K562 (cell line): ENCODE measurements around the gene SHISA7. TPM values are rescaled to one million over a fixed set of nuclear protein-coding genes. Genes with fewer than 3 reads are reported as not detected.

Source experiments
- ATAC-seq: fragments of 200-7000 bp; cut with Tn5 transposase; 3 replicates; pipeline ENCODE4 v1.9.1; 2020; ENCODE audit warnings: moderate library complexity
- BruUV-seq: library from RNA; stranded (reverse); fragments of 400-500 nt; replicated peaks from 2 replicates; lab custom pipeline; 2021; lab: Mats Ljungman, UMichigan
- CTCF ChIA-PET: fragments of 300-600 bp; formaldehyde crosslinking; extraction: SDS; loops from one replicate; lab custom pipeline; 2021; ENCODE audit warnings: low intra/inter-chr PET ratio; lab: Yijun Ruan, JAX
- POLR2A ChIA-PET: fragments of 300-600, 350-650 bp; sonication (Branson Sonifier 250); formaldehyde crosslinking; extraction: SDS; loops from one replicate; lab custom pipeline; 2021; ENCODE audit warnings: antibody characterized with exemption, inconsistent platforms; lab: Yijun Ruan, JAX
- DNase-seq, 4 experiments: peaks; one replicate each; pipeline versions ENCODE4 v3.0.0 to v3.0.0-alpha.2; 2011 to 2018; ENCODE audit warnings: low spot score in 3 of 4, mixed read lengths in 3 of 4; ENCODE audit errors: extremely low read depth in 1 of 4
- FAIRE-seq: peaks from 2 replicates; lab custom pipeline; 2011; peaks lifted over from hg19 to GRCh38; lab: Jason Lieb, UNC
- H2AFZ ChIP-seq: 2 replicates; pipeline ENCODE4 v1.6.0; 2011; ENCODE audit warnings: low read depth, low read length, control low read depth, inconsistent platforms
- H3K27ac ChIP-seq: fragments of 200-600 bp; 3 replicates; pipeline ENCODE4 v1.8.0; 2011; ENCODE audit warnings: low read depth, mild to moderate bottlenecking, control low read depth, inconsistent platforms, low read length, moderate library complexity, mixed read lengths; ENCODE audit errors: extremely low read depth
- H3K27me3 ChIP-seq, 2 experiments: fragments of 300-600 bp in 1 of 2; 2 replicates in 1 of 2; 3 replicates in 1 of 2; pipeline versions ENCODE4 v1.6.0 to v1.8.0; 2011; ENCODE audit warnings: inconsistent platforms in 2 of 2, low read length in 2 of 2, mild to moderate bottlenecking in 1 of 2, mixed read lengths in 1 of 2, moderate library complexity in 1 of 2; ENCODE audit not compliant: control insufficient read depth in 2 of 2, insufficient read depth in 2 of 2
- H3K36me3 ChIP-seq: fragments of 300-600 bp; 3 replicates; pipeline ENCODE4 v1.8.0; 2011; ENCODE audit warnings: mild to moderate bottlenecking, low read length, inconsistent platforms; ENCODE audit not compliant: control insufficient read depth, insufficient read depth
- H3K4me1 ChIP-seq, 2 experiments: fragments of 200-600 bp in 1 of 2; replicated peaks in 1 of 2; 2 replicates in 1 of 2; 3 replicates in 1 of 2; pipeline versions ENCODE4 v1.5.1 to v1.8.0; 2011; ENCODE audit warnings: inconsistent platforms in 2 of 2, low read length in 2 of 2, mild to moderate bottlenecking in 1 of 2, mixed read lengths in 1 of 2, moderate library complexity in 1 of 2; ENCODE audit not compliant: control insufficient read depth in 2 of 2, insufficient read depth in 2 of 2
- H3K4me2 ChIP-seq: 2 replicates; pipeline ENCODE4 v1.6.1; 2011; ENCODE audit warnings: low read length, control low read depth, inconsistent platforms, mixed read lengths; ENCODE audit not compliant: insufficient read depth
- H3K4me3 ChIP-seq: fragments of 200-600 bp; sonication (generic), shearing (Covaris generic); 2 replicates; pipeline ENCODE4 v1.5.1; 2016; ENCODE audit warnings: control low read depth, inconsistent platforms
- H3K79me2 ChIP-seq: fragments of 200-600 bp; 3 replicates; pipeline ENCODE4 v1.8.0; 2011; ENCODE audit warnings: low read length, inconsistent platforms; ENCODE audit not compliant: control insufficient read depth, insufficient read depth
- H3K9ac ChIP-seq, 2 experiments: 2 replicates each; pipeline versions ENCODE4 v1.6.0 to v1.6.1; 2011; ENCODE audit warnings: low read depth in 2 of 2, low read length in 2 of 2, control low read depth in 1 of 2, inconsistent platforms in 1 of 2, mild to moderate bottlenecking in 1 of 2, mixed read lengths in 1 of 2; ENCODE audit not compliant: insufficient read depth in 1 of 2
- H3K9me1 ChIP-seq: one replicate; pipeline ENCODE4 v1.6.0; 2011; ENCODE audit warnings: inconsistent platforms, mild to moderate bottlenecking, low read length, moderate library complexity; ENCODE audit not compliant: control insufficient read depth, insufficient read depth
- H3K9me3 ChIP-seq: replicated peaks from 2 replicates; pipeline ENCODE4 v1.5.1; 2011; ENCODE audit warnings: low read depth, low read length, inconsistent platforms; ENCODE audit not compliant: control insufficient read depth, insufficient read depth
- H4K20me1 ChIP-seq: replicated peaks from 2 replicates; pipeline ENCODE4 v1.6.1; 2011; ENCODE audit warnings: low read length, inconsistent platforms, mixed read lengths; ENCODE audit not compliant: control insufficient read depth, insufficient read depth
- ADNP ChIP-seq: fragments of 200-800 bp; sonication (Bioruptor generic); IDR thresholded peaks from 2 replicates; pipeline ENCODE4 v1.6.1; 2016; ENCODE audit warnings: missing genetic modification characterization, missing compliant biosample characterization
- BCOR ChIP-seq: fragments of 450-650 bp; IDR thresholded peaks from 2 replicates; pipeline ENCODE4 v1.6.1; 2016
- FOXJ3 ChIP-seq: sonication (generic); formaldehyde crosslinking; IDR thresholded peaks from 2 replicates; pipeline ENCODE4 v1.4.0; 2020; ENCODE audit warnings: mild to moderate bottlenecking, missing genetic modification reagents
- FUS ChIP-seq: fragments of 200-400 bp; formaldehyde crosslinking; optimal IDR thresholded peaks from 2 replicates; pipeline ENCODE3; 2017; ENCODE audit warnings: low read depth, low read length
- HDAC1 ChIP-seq, 2 experiments: fragments of 450-650 bp; IDR thresholded peaks; 2 replicates each; pipeline ENCODE4 v1.6.1; 2016 to 2017; ENCODE audit warnings: inconsistent platforms in 1 of 2, mild to moderate bottlenecking in 1 of 2, moderate library complexity in 1 of 2
- HDAC2 ChIP-seq: fragments of 450-650 bp; IDR thresholded peaks from 2 replicates; pipeline ENCODE4 v1.6.1; 2016; ENCODE audit warnings: mild to moderate bottlenecking
- RFX1 ChIP-seq: fragments of 450-650 bp; IDR thresholded peaks from 2 replicates; pipeline ENCODE4 v1.6.1; 2016; ENCODE audit warnings: mild to moderate bottlenecking, moderate library complexity
- SIN3A ChIP-seq, 2 experiments: fragments of 150-350 bp in 1 of 2; IDR thresholded peaks; 2 replicates each; pipeline ENCODE4 v1.6.1; 2011 to 2016; ENCODE audit warnings: borderline replicate concordance in 2 of 2, low read depth in 2 of 2, low read length in 2 of 2, mild to moderate bottlenecking in 2 of 2, moderate library complexity in 2 of 2; ENCODE audit not compliant: control insufficient read depth in 1 of 2
- SMARCA5 ChIP-seq: fragments of 450-650 bp; IDR thresholded peaks from 2 replicates; pipeline ENCODE4 v1.6.1; 2016
- ZNF263 ChIP-seq: sonication (generic); formaldehyde crosslinking; IDR thresholded peaks from 2 replicates; pipeline ENCODE4 v1.8.0; 2022; ENCODE audit warnings: mild to moderate bottlenecking, missing genetic modification reagents, borderline replicate concordance
- ZNF444 ChIP-seq: fragments of 250-450 bp; sonication (Bioruptor Pico); IDR thresholded peaks from 2 replicates; pipeline ENCODE4 v1.4.0; 2020; ENCODE audit warnings: mild to moderate bottlenecking, moderate library complexity
- WGBS: fragments of 100-300 bp; shearing (Covaris generic); methylation state at CpG from one replicate; pipeline ENCODE4 v1.1.6; 2016; ENCODE audit warnings: low coverage, mixed read lengths; ENCODE audit not compliant: insufficient coverage; ENCODE audit errors: missing lambda C conversion rate; 5-methylcytosine and 5-hydroxymethylcytosine counted together
- in situ Hi-C: fragments of 300-500 bp; cut with MboI; formaldehyde crosslinking; loops from 4 replicates; pipeline ENCODE4 v1.15.0; 2018; ENCODE audit warnings: inconsistent platforms, mixed read lengths
- intact Hi-C: fragments of 100-400 bp; cut with micrococcal nuclease; formaldehyde crosslinking; loops from 2 replicates; pipeline ENCODE4 v1.14.2; 2022
- polyA plus RNA-seq, 8 experiments: library from polyadenylated mRNA; depleted of rRNA in 4 of 8; stranded (reverse) in 5 of 8; unstranded in 3 of 8; fragments of >200 nt; fragmentation: Nextera tagmentation in 2 of 8; fragmentation: Illumina TruSeq in 1 of 8; extraction: Ambion mirVana in 2 of 8; extraction: Trizol in 1 of 8; gene quantifications; 2 replicates each; pipeline versions ENCODE4 v1.2.1 to v1.2.3, GENCODE V29; 2011 to 2014; ENCODE audit warnings: inconsistent platforms in 1 of 8, missing spikeins in 1 of 8
- total RNA-seq, 7 experiments: library from RNA; depleted of rRNA in 6 of 7; stranded (reverse); fragments of >200 nt in 6 of 7; fragmentation: Illumina TruSeq in 2 of 7; extraction: Trizol in 2 of 7; gene quantifications; 2 replicates each; pipeline versions ENCODE4 v1.2.1 to v1.2.3, GENCODE V29; 2011 to 2021; ENCODE audit warnings: low replicate concordance in 1 of 7
- TF ChIP-seq, protein P1 (sequence below), 2 experiments: IDR thresholded peaks; 2 replicates each; pipeline ENCODE4 v1.6.1; 2011; ENCODE audit warnings: borderline replicate concordance in 1 of 2, control low read depth in 1 of 2, low read depth in 1 of 2, low read length in 1 of 2, mild to moderate bottlenecking in 1 of 2, mixed read lengths in 1 of 2, moderate library complexity in 1 of 2; ENCODE audit not compliant: insufficient read depth in 1 of 2, insufficient read length in 1 of 2, poor library complexity in 1 of 2, severe bottlenecking in 1 of 2; ENCODE audit errors: extremely low read depth in 1 of 2
- TF ChIP-seq, protein P2 (sequence below): fragments of 250-450 bp; sonication (Bioruptor Pico); IDR thresholded peaks from 2 replicates; pipeline ENCODE4 v1.5.0; 2021; ENCODE audit warnings: mild to moderate bottlenecking, borderline replicate concordance
- TF ChIP-seq, protein P3 (sequence below): fragments of 200-800 bp; sonication (Bioruptor generic); IDR thresholded peaks from 2 replicates; pipeline ENCODE4 v1.6.1; 2017; ENCODE audit warnings: missing genetic modification characterization, missing compliant biosample characterization
- TF ChIP-seq, protein P4 (sequence below): sonication (generic); formaldehyde crosslinking; IDR thresholded peaks from 2 replicates; pipeline ENCODE4 v1.8.0; 2022; ENCODE audit warnings: mild to moderate bottlenecking, missing genetic modification reagents

SHISA7 gene
- total and polyA plus RNA-seq, 9 of the 15 experiments (the other 6 are each of a cell fraction or from before 2014, with no cell fraction given): 0.01 to 0.40 (median 0.07) TPM

DNA sequence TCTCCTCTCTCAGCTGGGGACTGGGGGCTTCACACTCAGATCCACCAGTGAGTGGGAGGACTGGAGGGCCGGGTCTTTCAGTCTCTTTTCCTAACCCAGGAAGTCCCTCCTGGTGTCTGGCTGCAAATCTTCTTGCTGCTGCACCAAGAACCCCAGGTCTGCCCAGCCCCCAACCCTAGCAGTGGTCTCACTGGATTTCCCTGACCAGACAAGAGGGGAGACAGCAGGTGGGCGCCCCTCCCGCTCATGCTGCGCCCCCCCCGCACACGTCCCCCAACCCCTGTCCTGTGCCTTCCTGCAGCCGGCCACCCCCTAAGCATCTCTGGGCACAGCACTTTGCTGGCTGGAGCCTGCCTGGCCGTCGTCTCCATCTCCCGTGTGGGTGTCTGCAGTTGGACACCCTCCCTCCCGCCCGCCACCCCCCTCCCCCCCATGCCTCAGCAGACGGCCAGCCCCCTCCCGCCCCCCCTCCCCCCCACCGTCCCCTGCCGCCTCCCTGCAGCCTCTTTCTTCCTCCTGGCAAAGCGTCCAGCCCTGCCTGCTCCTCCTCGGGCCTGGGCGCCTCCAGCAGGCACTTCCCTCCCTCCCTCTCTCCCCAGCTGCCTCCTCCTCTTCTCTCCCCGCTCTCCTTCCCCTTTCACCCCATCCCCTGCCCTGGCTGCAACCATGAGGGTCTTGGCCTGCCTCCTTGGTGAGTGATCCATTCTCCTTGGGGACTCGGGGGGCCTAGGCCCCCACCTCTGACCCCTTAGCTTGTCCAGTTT is 45.0 kb upstream of the SHISA7 start, which contains the start of gene SSC5D:
Gene SSC5D (plus strand): TSS at position 513 of the 764 bp plus-strand sequence. CDS start 154 bp downstream, at position 667.
- Histone ChIP-seq H3K9ac (peak within 1 kb of the TSS; percentile 42 to 98), H4K20me1 (no peaks in the 10 kb centered on the region), H3K4me2 (peak within 1 kb of the TSS; percentile 45), H3K27ac (peak within 1 kb of the TSS; percentile 72; the same call in 2 of the 3 replicates), H3K9me3 (no peaks in the 10 kb centered on the region), H3K4me1 (peaks cover 25 to 89% of the 10 kb centered on the region in 2 experiments), H3K36me3 (peaks cover 13% of the 10 kb centered on the region; the same call in 2 of the 3 replicates), H3K79me2 (peaks cover 12% of the 10 kb centered on the region; the same call in 2 of the 3 replicates), H3K9me1 (no peaks in the 10 kb centered on the region), H2AFZ (no peak within 1 kb of the TSS), H3K4me3 (no peak within 1 kb of the TSS), H3K27me3 (peaks cover 0 to 4% of the 10 kb centered on the region in 2 experiments; a peak in 1 of 5 replicates)
- peak; percentile 42 for FAIRE-seq
- ATAC-seq: no peak
- peak in 3 of 4 experiments; percentile 70 to 77 (median 76) for DNase-seq
- ChIA-PET POLR2A (interaction anchor here (1.1 to 3.6 kb wide), 4 partner anchors 10 to 111 kb away, joined by 4 to 30 read pairs (median 8); partner anchors contain the start of genes FIZ1 and ZNF628), CTCF (no interaction called here)
- BruUV-seq: no TSS peak
- 33% methylated on average over 2 of the region's 21 CpGs for WGBS
- intact Hi-C loops (no loop called here), in situ Hi-C loops (no loop called here)
- no peak for TF ChIP-seq FUS
- TF ChIP-seq, protein P1, sequence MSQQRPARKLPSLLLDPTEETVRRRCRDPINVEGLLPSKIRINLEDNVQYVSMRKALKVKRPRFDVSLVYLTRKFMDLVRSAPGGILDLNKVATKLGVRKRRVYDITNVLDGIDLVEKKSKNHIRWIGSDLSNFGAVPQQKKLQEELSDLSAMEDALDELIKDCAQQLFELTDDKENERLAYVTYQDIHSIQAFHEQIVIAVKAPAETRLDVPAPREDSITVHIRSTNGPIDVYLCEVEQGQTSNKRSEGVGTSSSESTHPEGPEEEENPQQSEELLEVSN (IDR thresholded peaks at IDR 0.05; ENCODE audit: borderline replicate concordance in 1 of 2, extremely low read depth in 1 of 2, insufficient read depth in 1 of 2, insufficient read length in 1 of 2, low read depth in 1 of 2, low read length in 1 of 2, poor library complexity in 1 of 2, severe bottlenecking in 1 of 2): peak in 1 of 2 experiments; percentile 2
- TF ChIP-seq SIN3A (IDR thresholded peaks at IDR 0.05; ENCODE audit: borderline replicate concordance in 2 of 2, control insufficient read depth in 1 of 2, low read depth in 2 of 2, low read length in 2 of 2): 0 out of 4 replicates have a peak, but pooled peaks of 1 of the 2 experiments have one; percentile 19
- peak; percentile 67; the same call in 1 of the 2 replicates for TF ChIP-seq HDAC2
- peak; percentile 89 for TF ChIP-seq BCOR
- TF ChIP-seq ZNF263: 0 out of 2 replicates have a peak, but pooled peaks have one; percentile 25
- TF ChIP-seq, protein P2, sequence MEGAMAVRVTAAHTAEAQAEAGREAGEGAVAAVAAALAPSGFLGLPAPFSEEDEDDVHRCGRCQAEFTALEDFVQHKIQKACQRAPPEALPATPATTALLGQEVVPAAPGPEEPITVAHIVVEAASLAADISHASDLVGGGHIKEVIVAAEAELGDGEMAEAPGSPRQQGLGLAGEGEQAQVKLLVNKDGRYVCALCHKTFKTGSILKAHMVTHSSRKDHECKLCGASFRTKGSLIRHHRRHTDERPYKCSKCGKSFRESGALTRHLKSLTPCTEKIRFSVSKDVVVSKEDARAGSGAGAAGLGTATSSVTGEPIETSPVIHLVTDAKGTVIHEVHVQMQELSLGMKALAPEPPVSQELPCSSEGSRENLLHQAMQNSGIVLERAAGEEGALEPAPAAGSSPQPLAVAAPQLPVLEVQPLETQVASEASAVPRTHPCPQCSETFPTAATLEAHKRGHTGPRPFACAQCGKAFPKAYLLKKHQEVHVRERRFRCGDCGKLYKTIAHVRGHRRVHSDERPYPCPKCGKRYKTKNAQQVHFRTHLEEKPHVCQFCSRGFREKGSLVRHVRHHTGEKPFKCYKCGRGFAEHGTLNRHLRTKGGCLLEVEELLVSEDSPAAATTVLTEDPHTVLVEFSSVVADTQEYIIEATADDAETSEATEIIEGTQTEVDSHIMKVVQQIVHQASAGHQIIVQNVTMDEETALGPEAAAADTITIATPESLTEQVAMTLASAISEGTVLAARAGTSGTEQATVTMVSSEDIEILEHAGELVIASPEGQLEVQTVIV (CRISPR knock-in tag): no peak
- TF ChIP-seq ZNF444 (CRISPR knock-in tag): no peak
- TF ChIP-seq FOXJ3: no peak
- TF ChIP-seq HDAC1 (IDR thresholded peaks at IDR 0.05): 0 out of 4 replicates have a peak, but pooled peaks of 1 of the 2 experiments have one; percentile 2
- TF ChIP-seq ADNP: peak; percentile 57; the same call in 1 of the 2 replicates
- TF ChIP-seq, protein P3, sequence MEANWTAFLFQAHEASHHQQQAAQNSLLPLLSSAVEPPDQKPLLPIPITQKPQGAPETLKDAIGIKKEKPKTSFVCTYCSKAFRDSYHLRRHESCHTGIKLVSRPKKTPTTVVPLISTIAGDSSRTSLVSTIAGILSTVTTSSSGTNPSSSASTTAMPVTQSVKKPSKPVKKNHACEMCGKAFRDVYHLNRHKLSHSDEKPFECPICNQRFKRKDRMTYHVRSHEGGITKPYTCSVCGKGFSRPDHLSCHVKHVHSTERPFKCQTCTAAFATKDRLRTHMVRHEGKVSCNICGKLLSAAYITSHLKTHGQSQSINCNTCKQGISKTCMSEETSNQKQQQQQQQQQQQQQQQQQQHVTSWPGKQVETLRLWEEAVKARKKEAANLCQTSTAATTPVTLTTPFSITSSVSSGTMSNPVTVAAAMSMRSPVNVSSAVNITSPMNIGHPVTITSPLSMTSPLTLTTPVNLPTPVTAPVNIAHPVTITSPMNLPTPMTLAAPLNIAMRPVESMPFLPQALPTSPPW (CRISPR knock-in tag): peak; percentile 53; the same call in 1 of the 2 replicates
- TF ChIP-seq, protein P4, sequence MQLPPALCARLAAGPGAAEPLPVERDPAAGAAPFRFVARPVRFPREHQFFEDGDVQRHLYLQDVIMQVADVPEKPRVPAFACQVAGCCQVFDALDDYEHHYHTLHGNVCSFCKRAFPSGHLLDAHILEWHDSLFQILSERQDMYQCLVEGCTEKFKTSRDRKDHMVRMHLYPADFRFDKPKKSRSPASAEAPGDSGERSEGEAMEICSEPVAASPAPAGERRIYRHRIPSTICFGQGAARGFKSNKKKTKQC (CRISPR knock-in tag): 0 out of 2 replicates have a peak, but pooled peaks have one; percentile 7
- peak; percentile 61 for TF ChIP-seq SMARCA5
- no peak for TF ChIP-seq RFX1
